Midbrain (tissue), 1 donor: ENCODE results near the gene FIBIN.
"Not testable (repeated sequence)": the region's sequence is repeated elsewhere in the genome, so short reads cannot be mapped to it uniquely, and the experiment has no call there.

Experiments used
- DNase-seq: peaks from one replicate; lab custom pipeline; 2025; lab: John Stamatoyannopoulos, UW

The FIBIN gene

DNA sequence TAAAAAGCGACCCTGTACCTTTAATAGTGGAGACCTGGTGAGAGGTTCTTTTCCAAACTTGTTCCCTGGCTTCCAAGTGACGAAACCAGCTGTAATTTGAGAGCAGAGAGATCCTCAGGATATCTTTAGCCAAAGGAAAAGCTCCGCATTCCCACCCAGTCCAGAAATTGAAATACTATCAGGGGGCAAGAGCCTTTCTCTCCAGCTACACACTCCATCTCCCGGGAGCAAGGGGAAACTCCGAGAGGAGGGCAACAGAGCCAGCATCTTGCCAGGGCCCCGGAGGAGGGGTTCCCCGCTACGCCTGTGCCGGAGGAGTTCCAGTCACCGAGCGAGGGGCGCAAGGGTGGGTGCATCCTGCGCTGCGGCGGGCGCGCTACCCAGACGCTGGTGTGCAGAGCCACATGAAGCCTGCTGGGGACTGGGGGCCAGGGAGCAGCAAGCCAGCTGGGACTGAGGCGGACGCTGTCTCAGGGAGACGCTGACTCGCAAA, at the start of gene FIBIN:
Gene FIBIN (plus strand): TSS at position 148 of the 493 bp plus-strand sequence. CDS start 415 bp downstream, outside the sequence.
- peak; percentile 39 for DNase-seq

DNA sequence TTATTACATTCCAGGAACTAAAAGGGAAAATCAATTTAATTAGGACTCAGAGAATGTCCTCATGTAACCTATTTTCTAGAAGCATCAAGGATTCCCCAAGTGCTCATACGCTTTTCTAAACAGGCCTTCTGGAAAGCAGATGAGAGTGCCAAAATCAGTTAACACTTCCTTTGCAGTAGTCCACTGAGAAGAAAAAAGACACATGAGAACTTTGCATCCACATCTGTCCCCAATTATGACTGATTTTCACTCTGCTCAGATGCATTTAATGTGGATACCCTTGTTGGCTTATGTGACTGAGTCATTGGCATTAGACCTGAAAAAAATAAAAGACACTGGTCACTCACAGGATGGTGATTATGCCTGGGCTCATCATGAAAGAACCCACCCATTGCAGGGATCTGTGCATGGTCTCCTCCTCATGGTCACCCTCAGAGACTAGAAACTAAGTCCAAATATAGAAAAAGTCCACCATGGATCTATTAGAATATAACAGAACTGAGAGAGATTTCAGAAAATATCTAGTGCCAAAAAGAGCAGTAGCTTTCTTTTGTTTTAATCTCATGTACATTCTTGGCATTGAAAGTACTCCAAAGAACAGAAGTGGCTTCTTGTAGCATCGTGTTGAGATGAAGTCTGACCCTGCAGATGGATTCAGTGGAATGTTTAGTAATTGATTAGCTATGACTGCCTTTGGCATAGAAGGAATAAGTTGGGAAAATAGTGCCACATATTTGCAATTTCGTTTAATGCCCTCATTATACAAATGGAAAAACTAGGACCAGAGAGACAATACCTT, 48.8 kb upstream of the FIBIN start:
- no peak for DNase-seq

DNA sequence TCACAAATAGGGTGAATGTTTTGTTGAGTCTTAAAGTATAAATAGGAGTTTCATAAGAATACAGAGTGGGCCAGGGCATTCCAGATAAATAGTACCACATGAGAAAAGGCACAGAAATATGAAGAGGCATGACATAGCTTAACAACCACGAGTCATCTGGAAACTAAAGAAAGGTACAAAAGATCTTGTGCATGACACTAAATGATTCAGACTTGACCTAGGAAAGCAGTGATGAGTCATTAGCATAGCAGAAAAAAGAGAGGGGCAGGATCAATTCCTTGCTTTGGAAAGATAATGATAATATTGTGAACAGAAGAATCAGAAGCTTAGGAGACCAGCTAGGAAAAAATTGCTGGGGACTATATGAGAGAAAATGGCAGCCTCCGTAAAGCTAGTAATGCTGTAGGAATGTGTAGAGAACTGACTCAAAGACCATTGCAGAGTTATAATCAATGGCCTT, 47.6 kb upstream of the FIBIN start:
- DNase-seq: no peak

DNA sequence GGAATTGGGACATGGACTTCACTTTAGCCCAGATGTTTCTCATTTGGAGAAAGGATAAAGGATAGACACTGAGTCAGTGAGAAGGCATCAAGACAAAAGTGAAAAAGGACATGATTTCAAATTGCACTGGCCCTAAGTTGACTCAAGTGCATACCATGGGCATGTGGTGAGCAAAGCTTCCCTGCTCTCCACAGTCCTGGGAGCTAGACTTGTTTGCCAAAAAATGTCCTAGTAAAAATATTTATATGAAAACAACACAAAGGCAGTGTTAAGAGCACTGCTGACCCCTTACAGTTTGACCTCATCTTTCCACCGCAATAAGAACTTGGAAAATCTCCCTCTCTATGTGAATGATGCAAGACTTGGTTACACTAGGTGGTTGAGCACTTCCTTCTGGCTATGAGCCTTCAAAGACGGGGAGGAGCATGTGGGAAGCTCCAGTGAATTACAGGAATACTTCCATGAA, 46.5 kb upstream of the FIBIN start:
- DNase-seq: no peak

DNA sequence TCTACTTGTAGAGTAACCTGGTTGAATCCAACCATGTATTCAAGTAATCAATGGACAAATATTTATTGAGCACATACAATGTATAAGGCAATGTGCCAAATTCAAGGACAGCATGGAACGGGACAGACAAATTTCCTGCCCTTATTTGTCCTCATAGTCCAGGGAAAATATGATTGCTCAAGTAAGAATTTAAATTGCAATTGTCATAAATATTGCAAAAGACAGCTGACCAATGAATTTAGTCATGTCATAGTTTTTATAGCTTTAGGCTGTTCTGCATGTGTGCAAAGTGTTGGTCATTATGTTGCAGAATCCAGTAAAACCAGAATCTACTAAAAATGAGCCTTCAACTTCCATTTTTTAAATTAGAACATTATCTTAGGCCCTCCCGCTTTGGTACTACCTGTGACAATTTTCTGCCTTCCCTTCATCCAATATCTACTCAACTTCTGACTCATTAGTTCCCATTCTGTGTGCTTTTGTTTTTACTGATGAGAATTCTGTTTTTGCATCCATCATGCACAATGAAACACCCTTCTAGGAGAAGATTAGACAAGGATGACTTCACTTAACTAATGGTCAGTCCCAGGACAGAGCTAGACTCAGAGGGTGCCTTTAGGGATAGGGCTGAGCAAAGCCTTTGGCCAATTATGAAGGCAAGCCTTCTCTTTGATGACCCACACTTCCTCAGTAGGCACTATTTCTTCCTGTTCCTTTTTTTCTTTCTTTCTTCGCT, 45.8 kb upstream of the FIBIN start:
- no peak for DNase-seq

DNA sequence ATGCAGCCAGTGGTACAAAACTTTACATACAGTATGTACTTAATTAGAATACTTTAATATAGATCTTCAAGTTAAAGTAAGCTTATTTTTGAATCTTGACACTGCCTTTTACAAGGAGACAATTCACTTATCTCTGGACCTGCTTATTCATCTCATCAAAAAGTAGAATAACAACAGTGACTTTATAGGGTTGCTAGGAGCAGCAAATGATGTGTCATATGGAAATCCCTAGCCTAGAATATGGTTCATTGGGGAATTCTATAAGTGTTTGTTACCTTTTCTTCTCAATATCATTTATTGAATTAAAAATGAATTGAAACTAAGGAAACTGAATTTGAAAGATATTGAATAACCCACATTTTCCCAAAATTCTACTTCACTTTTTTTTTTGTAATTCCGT, 45.0 kb upstream of the FIBIN start:
- no peak for DNase-seq

DNA sequence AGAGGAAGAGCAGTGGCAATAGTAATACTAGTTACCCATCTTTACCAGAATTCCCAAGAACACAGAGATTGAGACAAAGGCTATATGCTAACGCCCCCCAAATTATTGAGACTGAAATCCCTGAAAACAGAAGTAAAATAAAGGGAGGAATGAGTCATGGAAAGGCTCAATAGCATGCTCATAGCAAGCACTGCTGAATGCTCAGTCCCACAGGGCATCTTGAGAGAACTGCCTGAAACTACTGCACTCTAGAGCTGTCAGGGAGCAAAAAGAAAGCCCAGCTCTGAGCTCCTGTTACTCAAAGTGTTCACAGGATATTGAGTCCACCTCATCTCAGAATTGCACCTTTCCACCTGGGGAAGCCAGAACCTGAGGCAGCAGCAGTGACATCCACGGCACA, 44.1 kb upstream of the FIBIN start:
- DNase-seq: no peak

DNA sequence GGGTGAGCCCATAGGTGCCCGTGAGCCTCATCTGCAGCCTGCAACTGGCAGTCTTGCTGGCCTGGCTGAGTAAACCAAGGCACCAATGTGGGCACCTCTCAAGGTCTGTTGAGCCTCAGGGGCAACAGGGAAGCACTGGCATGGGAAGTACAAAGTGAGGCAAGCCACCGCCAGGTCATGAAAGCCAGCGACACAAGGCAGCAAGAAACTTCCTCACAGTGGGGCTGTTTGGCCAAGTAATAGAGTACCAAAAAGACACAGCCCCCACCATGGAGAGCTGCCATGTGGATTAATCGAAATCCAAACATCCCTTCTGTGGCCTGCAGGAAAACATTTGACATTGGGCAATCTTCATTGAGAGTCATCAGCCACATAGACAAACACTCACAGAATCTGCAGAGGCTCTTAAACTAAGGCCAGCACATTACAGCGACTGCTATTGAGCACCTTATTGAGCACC, 43.6 kb upstream of the FIBIN start:
- no peak for DNase-seq

DNA sequence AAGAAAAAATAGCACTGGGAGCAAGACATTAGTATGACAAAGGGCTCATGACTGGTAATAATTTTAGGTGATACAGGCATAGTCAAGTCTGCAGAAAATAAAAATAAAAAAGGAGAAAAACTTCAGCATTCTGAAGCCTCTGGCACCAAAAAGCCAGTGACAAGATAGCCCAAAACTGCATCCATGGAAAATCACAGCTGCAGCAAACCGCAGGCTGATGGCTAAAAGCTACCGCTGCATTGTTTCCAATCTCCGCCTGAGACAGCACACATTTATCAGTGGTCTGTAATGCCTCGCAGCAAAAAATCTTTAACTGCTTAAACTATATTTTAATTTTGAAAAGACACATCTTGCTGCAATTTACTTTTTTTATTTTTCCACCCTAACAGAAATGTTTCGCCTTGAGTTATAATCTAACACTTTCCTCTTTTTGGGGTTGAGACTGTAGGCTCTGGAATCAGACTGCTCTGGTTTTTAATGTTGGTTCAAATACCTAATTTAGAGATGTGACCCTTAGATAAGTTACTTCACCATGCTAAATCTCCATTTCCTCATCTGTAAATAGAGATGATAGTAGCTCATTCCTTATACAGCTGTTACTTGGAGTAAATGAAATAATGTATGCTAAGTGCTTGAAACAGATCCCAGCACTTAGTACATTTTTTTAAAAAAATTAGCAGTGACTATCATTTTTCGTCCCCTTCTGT, 42.0 kb upstream of the FIBIN start:
- no peak for DNase-seq

DNA sequence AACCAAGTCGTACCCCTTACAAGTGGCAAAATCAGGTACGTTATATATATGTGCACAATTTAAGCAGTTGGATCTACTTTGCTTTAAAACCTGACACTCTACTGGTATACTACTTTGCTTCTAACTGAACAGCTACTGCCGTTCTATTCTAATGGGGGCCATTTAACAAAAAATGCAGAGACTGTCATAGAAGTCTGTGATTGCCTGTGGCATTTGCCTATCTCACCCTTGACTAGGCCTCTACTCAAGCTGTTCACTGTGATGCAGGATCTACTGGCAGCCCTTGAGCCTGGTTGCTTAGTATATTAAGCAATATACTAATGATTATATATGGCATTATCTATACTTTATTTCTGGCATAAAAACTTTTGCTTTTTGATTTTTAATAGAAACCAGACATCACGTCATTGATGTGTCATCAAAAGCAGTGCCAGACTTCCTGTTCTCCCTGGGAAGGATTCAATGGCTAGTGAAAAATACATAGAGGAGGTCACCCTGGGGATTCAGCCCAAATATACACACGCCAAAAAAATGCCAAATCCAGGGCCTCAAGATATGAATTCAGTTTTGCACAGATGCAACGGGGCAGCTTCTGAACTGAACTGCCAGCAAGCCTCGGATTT, 40.0 kb upstream of the FIBIN start:
- DNase-seq: no peak

DNA sequence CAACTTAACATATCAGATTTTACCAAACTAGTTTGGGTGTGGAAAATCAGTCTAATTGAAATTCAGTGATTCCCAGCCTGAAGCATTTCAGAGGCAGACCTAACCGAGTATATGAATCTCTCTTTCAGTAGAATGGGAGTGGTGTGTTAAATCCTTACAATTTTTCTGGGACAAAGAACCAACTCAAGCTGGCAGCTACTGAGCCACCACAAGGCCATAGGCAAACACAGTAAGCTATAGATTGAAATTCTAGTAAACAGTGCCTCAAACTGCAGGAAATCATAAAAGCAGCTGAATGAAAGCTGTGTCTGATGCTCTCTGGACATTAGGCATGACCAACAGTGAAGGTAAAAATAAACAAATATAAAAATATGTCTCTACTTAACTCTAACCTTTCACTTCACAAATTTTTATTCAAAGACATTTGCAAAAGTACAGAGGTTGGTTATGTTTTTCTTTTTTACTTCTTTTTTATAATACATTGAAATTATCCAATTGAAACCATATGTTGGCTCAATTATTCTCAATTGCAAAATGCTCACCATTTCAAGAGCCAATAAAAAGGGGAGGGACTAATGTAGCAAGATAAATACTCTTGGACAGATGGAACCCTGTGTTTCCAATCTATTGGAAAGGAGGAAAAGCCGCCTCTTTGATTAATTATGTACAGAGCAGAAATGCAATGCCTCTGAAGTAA, 35.8 kb upstream of the FIBIN start:
- DNase-seq: no peak

DNA sequence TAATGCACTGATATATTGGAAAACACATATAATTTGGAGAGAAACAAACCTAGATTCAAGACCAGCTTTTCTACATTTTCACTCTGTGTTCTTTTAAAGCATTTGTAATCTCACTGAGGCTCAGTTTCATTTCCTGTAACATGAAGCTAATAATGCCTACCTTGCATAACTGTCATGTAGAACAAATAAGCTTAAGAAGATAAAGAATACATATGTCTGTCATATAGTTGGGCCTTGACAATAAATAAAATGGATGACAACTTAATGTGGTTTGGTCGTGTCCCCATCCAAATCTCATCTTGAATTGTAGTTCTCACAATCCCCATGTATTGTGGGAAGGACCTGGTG, 35.2 kb upstream of the FIBIN start:
- no peak for DNase-seq

DNA sequence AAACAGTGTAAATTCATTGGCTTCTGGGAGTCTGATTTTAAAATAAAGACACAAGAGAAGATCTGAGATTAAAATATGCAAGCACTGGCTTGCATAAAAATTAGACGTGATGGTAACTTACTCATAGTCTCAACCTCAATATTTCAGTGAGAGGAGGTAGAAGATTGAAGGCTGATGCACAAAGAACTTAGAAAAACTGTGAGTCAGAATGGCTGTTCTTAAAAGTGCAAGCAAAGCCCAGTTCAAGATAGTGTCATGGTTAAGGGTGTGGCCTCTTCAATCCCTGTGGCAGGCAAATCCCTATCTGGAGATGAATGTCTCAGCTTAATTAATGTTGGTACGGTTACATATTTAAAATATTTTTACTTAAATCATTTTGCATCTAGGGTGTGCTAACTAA, 33.6 kb upstream of the FIBIN start:
- no peak for DNase-seq

DNA sequence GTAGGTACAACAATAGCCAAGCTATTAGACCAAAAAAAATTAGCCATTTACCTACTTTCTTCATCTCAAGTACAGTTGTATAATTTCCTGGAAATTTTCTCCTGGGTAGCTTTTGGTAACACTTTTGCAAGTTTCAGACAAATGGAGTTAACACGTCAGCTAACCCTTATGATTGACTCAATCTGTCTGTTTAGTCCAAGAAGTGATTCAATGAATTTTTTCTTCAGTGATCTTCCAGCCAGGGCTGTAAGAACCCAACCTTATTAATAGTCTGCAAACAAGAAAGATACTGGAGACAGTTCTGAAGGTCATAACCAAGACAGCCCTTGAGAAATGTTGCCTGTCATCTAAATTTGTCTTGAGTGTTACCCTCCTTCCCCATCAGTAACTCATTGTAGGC, 30.1 kb upstream of the FIBIN start:
- no peak for DNase-seq

DNA sequence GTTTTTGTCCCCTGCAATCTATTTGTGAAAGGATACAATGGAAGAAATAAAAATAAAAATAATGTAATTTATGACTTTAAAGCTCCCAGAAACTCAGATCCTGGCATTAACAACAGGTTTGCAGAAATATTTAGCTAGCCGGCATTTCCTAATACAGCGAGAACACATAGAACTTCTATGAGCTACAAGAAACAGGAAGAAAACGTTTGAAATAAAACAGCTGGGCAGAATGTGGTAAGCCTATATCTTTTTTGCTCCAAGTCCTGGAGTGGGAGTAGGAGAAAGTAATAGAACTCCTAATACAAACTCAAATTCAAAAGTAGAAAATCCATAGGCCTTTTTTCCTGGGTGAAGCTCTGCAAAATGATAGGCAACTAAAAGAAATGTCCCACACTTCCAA, 29.6 kb upstream of the FIBIN start:
- DNase-seq: no peak

DNA sequence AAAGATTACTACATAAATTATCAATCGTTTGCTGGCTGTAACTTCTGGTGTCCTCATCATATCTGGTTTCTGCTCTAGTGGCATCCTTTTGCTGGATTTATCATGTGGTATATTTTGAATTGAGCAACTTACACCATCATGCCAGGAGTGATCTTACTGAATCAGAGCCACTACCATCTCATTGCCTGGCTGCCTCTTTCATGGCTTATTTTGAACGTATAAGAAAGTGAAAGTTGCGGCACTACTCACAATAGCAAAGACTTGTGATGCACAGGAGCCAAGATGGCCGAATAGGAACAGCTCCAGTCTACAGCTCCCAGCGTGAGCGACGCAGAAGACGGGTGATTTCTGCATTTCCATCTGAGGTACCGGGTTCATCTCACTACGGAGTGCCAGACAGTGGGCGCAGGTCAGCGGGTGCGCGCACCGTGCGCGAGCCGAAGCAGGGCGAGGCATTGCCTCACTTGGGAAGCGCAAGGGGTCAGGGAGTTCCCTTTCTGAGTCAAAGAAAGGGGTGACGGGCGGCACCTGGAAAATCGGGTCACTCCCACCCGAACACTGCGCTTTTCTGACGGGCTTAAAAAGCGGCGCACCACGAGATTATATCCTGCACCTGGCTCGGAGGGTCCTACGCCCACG, 28.9 kb upstream of the FIBIN start:
- not testable (repeated sequence) for DNase-seq

DNA sequence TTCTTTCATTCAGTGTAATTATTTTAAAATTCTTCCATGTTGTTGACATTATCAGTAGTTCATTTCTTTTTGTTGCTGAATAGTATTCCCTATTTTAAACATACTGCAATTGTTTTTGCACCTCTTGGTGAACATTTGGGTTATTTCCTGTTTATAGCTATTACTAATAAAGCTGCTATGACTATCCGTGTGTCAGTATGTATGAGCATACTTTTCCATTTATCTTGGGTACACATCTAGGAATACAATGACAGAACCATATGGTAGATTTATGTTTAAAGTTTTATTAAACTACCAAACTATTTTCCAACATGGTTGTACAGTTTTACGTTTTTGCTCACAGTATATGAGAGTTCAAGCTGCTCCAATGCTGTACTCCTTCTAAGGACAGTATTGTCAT, 22.0 kb upstream of the FIBIN start:
- DNase-seq: no peak

DNA sequence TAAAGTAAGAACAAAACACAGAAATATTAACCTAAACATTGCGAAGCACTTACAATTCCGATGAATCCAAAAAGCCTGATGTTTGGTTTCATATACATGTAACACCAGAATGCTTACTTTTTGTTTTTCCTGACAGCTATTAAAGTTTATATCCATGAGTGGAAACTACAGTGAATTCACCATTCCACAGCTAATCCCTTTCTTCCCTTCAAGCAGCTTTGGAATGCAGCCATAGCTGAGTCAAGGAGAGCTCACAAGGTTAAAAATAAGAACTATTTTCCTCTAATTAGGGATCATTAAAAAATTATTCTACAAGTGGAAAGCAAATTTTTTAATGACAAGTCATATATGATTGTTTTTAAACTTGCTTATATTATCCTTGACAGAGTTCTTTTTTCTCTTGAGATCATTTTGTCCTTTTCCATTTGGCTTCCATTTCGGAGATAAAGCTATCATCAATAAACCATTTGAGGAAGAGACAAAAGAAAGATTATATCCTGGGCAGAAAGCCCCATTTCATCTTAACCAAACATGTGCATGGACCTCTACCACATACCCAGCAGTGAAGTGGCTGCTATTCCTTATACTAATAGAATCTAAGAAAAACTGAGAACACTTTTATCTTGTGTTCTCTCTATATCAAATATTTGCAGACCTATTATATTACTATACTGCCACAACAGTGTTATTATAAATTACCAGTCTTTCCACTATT, 19.7 kb upstream of the FIBIN start:
- DNase-seq: peak; percentile 10

DNA sequence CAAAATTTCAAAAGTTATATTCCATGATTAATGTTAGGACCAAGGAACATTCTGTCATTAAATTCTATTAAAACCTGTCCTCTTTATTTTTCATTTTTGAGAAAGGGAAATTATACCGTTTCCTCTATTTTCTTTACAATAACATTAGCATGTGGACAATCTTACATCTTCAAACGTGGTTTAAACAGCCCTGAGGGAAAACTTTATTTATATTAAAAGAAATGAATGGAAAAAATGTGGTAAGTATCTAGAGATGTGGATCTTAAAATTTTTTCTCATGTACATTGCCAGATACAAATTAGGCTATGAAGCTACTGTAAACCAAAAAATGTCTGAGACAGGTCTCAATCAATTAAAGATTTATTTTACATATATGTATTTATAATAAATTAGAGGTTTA, 18.9 kb upstream of the FIBIN start:
- DNase-seq: no peak

DNA sequence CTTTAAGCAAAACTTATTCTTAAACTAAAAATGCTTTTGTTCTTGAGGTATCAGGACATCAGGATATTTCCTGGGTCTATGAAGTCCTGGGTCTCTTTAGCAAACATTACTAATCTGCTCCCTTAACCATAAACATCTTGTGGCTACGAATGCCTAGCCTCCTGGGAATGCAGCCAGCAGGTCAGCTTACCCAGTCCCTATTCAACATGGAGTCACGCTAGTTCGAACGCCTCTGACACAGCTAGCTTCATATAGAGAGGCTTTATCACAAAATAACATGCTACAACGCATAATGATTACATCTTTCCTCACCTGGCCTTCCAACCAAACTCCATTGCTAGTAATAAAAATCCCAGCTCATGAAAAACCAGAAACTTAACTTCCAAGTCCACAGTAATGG, 17.5 kb upstream of the FIBIN start:
- DNase-seq: no peak
